ENCODE results near the gene KLHL14. TPM values are rescaled to one million over a fixed set of nuclear protein-coding genes. Genes with fewer than 3 reads are reported as not detected.

The KLHL14 gene
- total RNA-seq, 1 experiment from 2014 or later: not detected

- ChIA-PET POLR2A (no interaction called here), CTCF (interaction anchor here (1.1 to 2.2 kb wide), 2 partner anchors 16 to 541 kb away, joined by 4 to 9 read pairs; no protein-coding TSS in a partner anchor)
- Mint-ChIP-seq H3K27ac (ENCODE audit: low read depth, unreplicated experiment) (no peak overlapping the region), H3K9me3 (ENCODE audit: unreplicated experiment) (no peaks in the 10 kb centered on the region), H3K27me3 (ENCODE audit: insufficient read depth, unreplicated experiment) (peaks cover 10% of the 10 kb centered on the region), H3K4me1 (ENCODE audit: insufficient read depth, unreplicated experiment) (peaks cover 2% of the 10 kb centered on the region), H3K36me3 (ENCODE audit: insufficient read depth, unreplicated experiment) (no peaks in the 10 kb centered on the region), H3K4me3 (ENCODE audit: unreplicated experiment) (no peak overlapping the region)
- no peak for TF ChIP-seq CTCF (IDR thresholded peaks at IDR 0.05; ENCODE audit: unreplicated experiment)
- DNase-seq (ENCODE audit: unreplicated experiment): no peak
- intact Hi-C loops (cut with micrococcal nuclease): no loop called here
- no TSS peak for BruUV-seq (replicated peaks)
Measured at GRCh38 chr18:32698153-32698552, 74.7 kb downstream of the KLHL14 start.

GRCh38 chr18:32696376-32696775 lies 76.4 kb downstream of the KLHL14 start:
- no peaks in the 10 kb centered on the region for H3K9me3 Mint-ChIP-seq (ENCODE audit: unreplicated experiment)
- peaks cover 5% of the 10 kb centered on the region for H3K4me1 Mint-ChIP-seq (ENCODE audit: insufficient read depth, unreplicated experiment)
- BruUV-seq (replicated peaks): no TSS peak
- H3K27ac Mint-ChIP-seq (ENCODE audit: low read depth, unreplicated experiment): no peak overlapping the region
- ChIA-PET POLR2A (interaction anchor here (0.7 to 1.1 kb wide), 2 partner anchors 72 to 1718 kb away, joined by 3 read pairs; no protein-coding TSS in a partner anchor), CTCF (interaction anchor here (0.9 to 2.2 kb wide), 2 partner anchors 18 kb away, joined by 3 to 9 read pairs; no protein-coding TSS in a partner anchor)
- no peaks in the 10 kb centered on the region for H3K36me3 Mint-ChIP-seq (ENCODE audit: insufficient read depth, unreplicated experiment)
- no peak overlapping the region for H3K4me3 Mint-ChIP-seq (ENCODE audit: unreplicated experiment)
- intact Hi-C loops (cut with micrococcal nuclease): no loop called here
- DNase-seq (ENCODE audit: unreplicated experiment): no peak
- H3K27me3 Mint-ChIP-seq (ENCODE audit: insufficient read depth, unreplicated experiment): peaks cover 10% of the 10 kb centered on the region
- no peak for TF ChIP-seq CTCF (IDR thresholded peaks at IDR 0.05; ENCODE audit: unreplicated experiment)

DNA sequence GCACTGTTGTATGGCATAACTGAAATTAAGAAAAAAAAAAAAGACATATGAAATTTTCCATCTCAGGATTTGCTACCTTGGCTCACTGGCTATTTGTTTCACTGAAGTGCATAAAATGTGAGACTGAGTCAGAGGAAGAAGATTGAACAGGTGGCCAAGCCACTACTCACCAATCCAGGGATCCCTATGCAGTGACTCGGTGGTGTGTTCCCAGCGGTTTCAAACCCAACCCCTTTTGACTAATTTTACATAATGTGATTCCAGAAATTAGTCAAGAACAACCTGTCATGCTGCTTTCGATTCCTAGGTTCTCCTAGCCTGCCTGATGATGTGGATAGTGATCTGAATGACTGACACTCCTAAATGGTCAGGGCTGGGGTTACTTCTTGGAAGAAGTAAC lies 77.3 kb downstream of the KLHL14 start:
- intact Hi-C loops (cut with micrococcal nuclease): no loop called here
- no peak overlapping the region for H3K27ac Mint-ChIP-seq (ENCODE audit: low read depth, unreplicated experiment)
- no peak for DNase-seq (ENCODE audit: unreplicated experiment)
- no TSS peak for BruUV-seq (replicated peaks)
- CTCF ChIA-PET: interaction anchor here (0.6 kb wide), 1 partner anchor 29 kb away, joined by 3 read pairs; no protein-coding TSS in a partner anchor
- no peak overlapping the region for H3K4me3 Mint-ChIP-seq (ENCODE audit: unreplicated experiment)
- no peaks in the 10 kb centered on the region for H3K36me3 Mint-ChIP-seq (ENCODE audit: insufficient read depth, unreplicated experiment)
- peaks cover 5% of the 10 kb centered on the region for H3K4me1 Mint-ChIP-seq (ENCODE audit: insufficient read depth, unreplicated experiment)
- H3K27me3 Mint-ChIP-seq (ENCODE audit: insufficient read depth, unreplicated experiment): peaks cover 10% of the 10 kb centered on the region
- no peak for TF ChIP-seq CTCF (IDR thresholded peaks at IDR 0.05; ENCODE audit: unreplicated experiment)
- POLR2A ChIA-PET: no interaction called here
- no peaks in the 10 kb centered on the region for H3K9me3 Mint-ChIP-seq (ENCODE audit: unreplicated experiment)

DNA sequence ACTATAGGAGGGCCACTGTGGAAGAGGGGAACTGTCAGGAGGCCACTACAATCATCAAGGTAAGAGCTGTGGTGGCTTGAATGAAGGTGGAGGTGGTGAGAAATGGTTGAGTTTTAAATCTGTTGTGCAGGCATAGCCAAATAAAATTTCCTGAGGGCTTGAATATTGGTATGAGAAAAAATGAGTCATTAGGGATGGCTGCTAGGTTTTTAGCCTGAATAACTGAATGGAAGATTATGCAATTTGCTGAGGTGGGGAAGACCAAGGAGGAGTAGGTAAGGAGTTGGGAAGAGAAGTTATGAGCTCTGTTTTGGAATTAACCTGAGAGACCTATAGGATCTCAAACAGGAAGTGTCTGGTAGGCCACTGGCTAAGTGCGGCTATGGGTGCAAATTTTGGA lies 84.0 kb downstream of the KLHL14 start:
- ChIA-PET CTCF (no interaction called here), POLR2A (no interaction called here)
- intact Hi-C loops (cut with micrococcal nuclease): no loop called here
- Mint-ChIP-seq H3K4me1 (ENCODE audit: insufficient read depth, unreplicated experiment) (peaks cover 10% of the 10 kb centered on the region), H3K27me3 (ENCODE audit: insufficient read depth, unreplicated experiment) (no peaks in the 10 kb centered on the region), H3K4me3 (ENCODE audit: unreplicated experiment) (no peak overlapping the region), H3K27ac (ENCODE audit: low read depth, unreplicated experiment) (no peak overlapping the region), H3K36me3 (ENCODE audit: insufficient read depth, unreplicated experiment) (no peaks in the 10 kb centered on the region), H3K9me3 (ENCODE audit: unreplicated experiment) (no peaks in the 10 kb centered on the region)
- no peak for TF ChIP-seq CTCF (IDR thresholded peaks at IDR 0.05; ENCODE audit: unreplicated experiment)
- no TSS peak for BruUV-seq (replicated peaks)
- DNase-seq (ENCODE audit: unreplicated experiment): peak; percentile 42
